Nephron progenitor cell (in vitro differentiated cells): Measurements from ENCODE around the gene CCL14.

Experiments
- DNase-seq: peaks from one replicate; pipeline ENCODE4 v3.0.0; 2021
- H3K27ac Mint-ChIP-seq: 2 replicates; pipeline ENCODE4 v1.8.0; 2021; ENCODE audit warnings: mild to moderate bottlenecking, moderate library complexity, mixed read lengths
- H3K27me3 Mint-ChIP-seq: 2 replicates; pipeline ENCODE4 v1.8.0; 2021; ENCODE audit warnings: mild to moderate bottlenecking, low read depth, mixed read lengths; ENCODE audit not compliant: poor library complexity
- H3K36me3 Mint-ChIP-seq: 2 replicates; pipeline ENCODE4 v1.8.0; 2021; ENCODE audit warnings: low read depth, mixed read lengths
- H3K4me1 Mint-ChIP-seq: 2 replicates; pipeline ENCODE4 v1.8.0; 2021; ENCODE audit warnings: mixed read lengths
- H3K4me3 Mint-ChIP-seq: 2 replicates; pipeline ENCODE4 v1.8.0; 2021; ENCODE audit warnings: mild to moderate bottlenecking, moderate library complexity, mixed read lengths
- H3K9me3 Mint-ChIP-seq: 2 replicates; pipeline ENCODE4 v1.8.0; 2021; ENCODE audit warnings: mild to moderate bottlenecking, moderate library complexity, mixed read lengths
- TF ChIP-seq, protein P1 (sequence below): fragments of 200-600 bp; sonication (generic); IDR thresholded peaks from 2 replicates; pipeline ENCODE4 v1.5.0; 2021; ENCODE audit warnings: antibody characterized with exemption

CCL14 gene

DNA sequence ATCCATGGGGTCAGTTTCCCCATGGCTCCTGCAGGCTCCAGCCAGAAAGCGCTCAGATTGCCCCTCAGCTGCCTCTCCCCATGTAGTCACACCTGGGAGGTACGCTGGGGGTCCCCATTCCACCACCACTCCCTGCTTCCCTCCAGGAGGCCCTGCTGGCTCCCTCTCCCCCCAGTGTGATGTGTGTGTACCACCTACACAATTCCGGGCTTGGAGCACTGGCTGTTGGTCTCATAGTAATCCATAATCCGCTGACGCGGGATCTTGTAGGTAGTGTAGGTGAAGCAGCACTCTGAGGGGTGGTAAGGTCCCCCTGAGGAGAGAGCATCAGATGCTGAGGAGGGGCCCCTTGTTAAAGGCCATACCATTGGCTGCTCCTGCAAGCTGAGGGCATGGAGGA, 2.4 kb downstream of the CCL14 start:
- Mint-ChIP-seq H3K36me3 (no peaks in the 10 kb centered on the region), H3K4me1 (no peaks in the 10 kb centered on the region), H3K27ac (no peak overlapping the region), H3K9me3 (peaks cover 6% of the 10 kb centered on the region), H3K4me3 (no peak overlapping the region), H3K27me3 (peaks cover 9% of the 10 kb centered on the region)
- DNase-seq: no peak
- TF ChIP-seq, protein P1, sequence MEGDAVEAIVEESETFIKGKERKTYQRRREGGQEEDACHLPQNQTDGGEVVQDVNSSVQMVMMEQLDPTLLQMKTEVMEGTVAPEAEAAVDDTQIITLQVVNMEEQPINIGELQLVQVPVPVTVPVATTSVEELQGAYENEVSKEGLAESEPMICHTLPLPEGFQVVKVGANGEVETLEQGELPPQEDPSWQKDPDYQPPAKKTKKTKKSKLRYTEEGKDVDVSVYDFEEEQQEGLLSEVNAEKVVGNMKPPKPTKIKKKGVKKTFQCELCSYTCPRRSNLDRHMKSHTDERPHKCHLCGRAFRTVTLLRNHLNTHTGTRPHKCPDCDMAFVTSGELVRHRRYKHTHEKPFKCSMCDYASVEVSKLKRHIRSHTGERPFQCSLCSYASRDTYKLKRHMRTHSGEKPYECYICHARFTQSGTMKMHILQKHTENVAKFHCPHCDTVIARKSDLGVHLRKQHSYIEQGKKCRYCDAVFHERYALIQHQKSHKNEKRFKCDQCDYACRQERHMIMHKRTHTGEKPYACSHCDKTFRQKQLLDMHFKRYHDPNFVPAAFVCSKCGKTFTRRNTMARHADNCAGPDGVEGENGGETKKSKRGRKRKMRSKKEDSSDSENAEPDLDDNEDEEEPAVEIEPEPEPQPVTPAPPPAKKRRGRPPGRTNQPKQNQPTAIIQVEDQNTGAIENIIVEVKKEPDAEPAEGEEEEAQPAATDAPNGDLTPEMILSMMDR: no peak

DNA sequence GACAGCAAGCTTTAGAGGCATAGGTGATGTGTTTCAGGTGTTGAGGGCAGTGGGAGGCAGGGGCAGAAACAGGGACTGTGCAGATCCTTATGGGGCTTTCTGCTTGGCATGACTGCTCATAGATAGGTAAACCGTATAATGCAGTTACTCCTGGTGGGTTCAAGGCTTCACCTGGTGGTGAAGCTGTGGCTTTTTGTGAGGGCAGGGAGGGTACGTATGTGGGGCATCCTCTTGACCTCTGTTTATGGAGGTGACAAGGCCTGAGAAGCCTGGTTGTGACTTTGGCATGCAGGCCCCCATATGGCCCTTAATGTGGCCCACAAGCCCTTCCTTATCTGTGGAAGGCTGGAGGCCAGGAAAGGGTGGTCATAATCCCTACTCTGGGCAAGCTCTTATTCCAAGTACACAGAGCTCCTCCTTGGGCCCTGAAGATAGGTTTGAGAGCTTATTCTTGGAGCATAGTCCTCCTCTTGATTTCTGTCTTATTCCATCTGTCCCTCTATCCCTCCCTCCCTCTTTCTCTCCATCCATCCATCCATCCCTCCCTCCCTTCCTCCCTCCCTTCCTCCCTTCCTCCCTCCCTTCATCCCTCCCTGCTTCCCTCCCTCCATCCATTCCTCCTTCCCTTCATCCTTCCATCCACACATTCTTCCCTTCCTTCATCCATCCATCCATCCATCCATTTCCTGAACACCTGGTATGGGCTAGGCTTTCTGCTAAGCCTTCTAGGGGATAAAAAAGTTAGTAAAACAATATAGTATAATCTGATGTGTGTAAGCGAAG, 3.9 kb downstream of the CCL14 start:
- no peak for DNase-seq
- H3K4me3 Mint-ChIP-seq: no peak overlapping the region
- peaks cover 9% of the 10 kb centered on the region for H3K27me3 Mint-ChIP-seq
- no peaks in the 10 kb centered on the region for H3K4me1 Mint-ChIP-seq
- no peaks in the 10 kb centered on the region for H3K36me3 Mint-ChIP-seq
- TF ChIP-seq, protein P1: no peak
- no peaks in the 10 kb centered on the region for H3K9me3 Mint-ChIP-seq
- H3K27ac Mint-ChIP-seq: no peak overlapping the region

DNA sequence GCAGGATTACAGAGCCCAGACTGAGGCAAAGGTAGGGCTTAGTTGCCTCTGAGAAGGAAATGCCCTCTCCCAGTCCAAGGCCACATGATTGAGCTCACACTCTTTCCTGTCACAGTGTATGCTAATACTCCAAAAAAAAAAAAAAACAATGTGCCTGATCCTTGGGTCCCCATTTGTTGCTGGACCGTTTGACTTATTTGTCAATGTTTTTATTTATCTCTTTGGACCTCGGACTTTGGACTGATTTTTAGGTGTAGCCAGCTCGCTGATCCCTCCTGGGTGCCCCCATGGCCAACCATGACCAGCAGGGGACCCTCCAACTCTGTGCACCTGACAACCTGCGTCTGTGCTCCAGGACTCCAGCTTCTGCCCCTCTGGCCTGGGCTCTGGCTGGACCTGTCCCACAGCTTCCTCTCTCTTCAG, 4.6 kb downstream of the CCL14 start:
- Mint-ChIP-seq H3K4me1 (no peaks in the 10 kb centered on the region), H3K27me3 (peaks cover 9% of the 10 kb centered on the region), H3K27ac (no peak overlapping the region), H3K4me3 (no peak overlapping the region), H3K9me3 (no peaks in the 10 kb centered on the region), H3K36me3 (no peaks in the 10 kb centered on the region)
- TF ChIP-seq, protein P1: no peak
- DNase-seq: no peak

DNA sequence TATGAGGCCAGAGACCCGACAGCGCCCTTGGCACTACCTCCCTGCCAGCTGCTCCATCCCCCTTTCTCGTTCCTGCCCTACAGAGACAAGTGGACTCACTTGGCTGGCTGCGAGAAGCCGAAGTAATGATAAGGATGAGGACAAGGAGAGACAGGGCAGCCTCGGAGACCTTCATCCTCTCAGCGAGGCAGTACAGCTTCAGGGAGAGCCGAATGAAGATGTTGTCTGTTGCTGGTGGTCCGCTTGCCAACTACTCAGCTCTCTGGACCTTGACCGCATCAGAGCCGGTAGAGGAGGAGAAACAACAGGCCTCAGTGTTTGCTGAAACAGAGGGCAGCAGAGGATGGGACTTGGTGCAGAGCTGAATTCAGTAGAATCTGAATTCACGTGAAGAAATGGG, 5.3 kb downstream of the CCL14 start, which contains the start of gene CCL16:
TSS of gene CCL16 (minus strand) at position 252 of the 400 bp plus-strand sequence. CDS start at position 175, 77 bp downstream.
- Mint-ChIP-seq H3K4me1 (peaks cover 5% of the 10 kb centered on the region), H3K4me3 (no peak within 1 kb of the TSS), H3K27ac (no peak within 1 kb of the TSS), H3K9me3 (no peaks in the 10 kb centered on the region), H3K36me3 (no peaks in the 10 kb centered on the region), H3K27me3 (peaks cover 9% of the 10 kb centered on the region)
- TF ChIP-seq, protein P1: no peak
- DNase-seq: no peak

DNA sequence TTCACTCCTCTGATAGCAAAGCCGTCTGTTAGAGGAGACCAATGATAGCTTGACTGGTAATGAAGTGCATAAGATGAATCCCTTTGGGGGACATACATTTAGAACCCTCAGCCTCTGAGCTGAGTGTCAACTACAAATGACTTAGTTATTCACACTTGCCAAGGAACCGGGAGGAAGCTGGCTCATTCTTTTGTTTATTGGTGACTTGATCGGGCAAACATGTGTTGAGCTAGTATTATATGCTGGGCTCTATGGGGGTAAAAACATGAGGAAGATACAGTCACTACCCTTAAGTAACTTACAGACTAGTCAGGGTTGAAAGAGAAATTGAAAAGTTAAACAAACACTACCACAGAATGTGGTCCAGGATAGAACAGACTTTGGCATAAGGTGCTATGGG, 8.2 kb downstream of the CCL14 start:
- no peak for DNase-seq
- no peaks in the 10 kb centered on the region for H3K36me3 Mint-ChIP-seq
- H3K9me3 Mint-ChIP-seq: no peaks in the 10 kb centered on the region
- TF ChIP-seq, protein P1: no peak
- no peaks in the 10 kb centered on the region for H3K27me3 Mint-ChIP-seq
- no peak overlapping the region for H3K4me3 Mint-ChIP-seq
- no peak overlapping the region for H3K27ac Mint-ChIP-seq
- H3K4me1 Mint-ChIP-seq: peaks cover 13% of the 10 kb centered on the region

DNA sequence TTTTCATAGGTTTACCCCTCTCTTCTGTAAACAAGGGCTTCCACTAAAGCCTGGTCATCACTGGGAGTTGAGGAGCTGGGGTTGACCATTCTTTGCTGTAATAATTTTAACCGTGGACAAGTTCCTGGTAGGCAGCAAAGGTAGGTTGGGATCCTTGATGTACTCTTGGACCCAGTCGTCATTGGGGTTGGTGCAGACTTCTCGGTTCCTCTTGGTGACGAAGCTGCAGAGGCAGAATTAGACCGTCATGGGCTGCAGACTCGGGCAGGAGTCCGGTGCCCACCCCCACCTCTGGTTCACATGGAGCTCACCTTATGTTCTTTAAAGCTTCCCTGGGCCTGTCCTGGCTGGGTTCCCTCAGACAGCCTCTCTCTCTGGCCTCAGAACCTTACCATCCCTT, 9.0 kb downstream of the CCL14 start:
- no peaks in the 10 kb centered on the region for H3K36me3 Mint-ChIP-seq
- no peaks in the 10 kb centered on the region for H3K9me3 Mint-ChIP-seq
- no peak overlapping the region for H3K4me3 Mint-ChIP-seq
- peaks cover 20% of the 10 kb centered on the region for H3K4me1 Mint-ChIP-seq
- no peak overlapping the region for H3K27ac Mint-ChIP-seq
- no peak for DNase-seq
- TF ChIP-seq, protein P1: no peak
- no peaks in the 10 kb centered on the region for H3K27me3 Mint-ChIP-seq
